Measurements from ENCODE around the gene ST6GALNAC5. TPM values are rescaled to one million over a fixed set of nuclear protein-coding genes. Genes with fewer than 3 reads are reported as not detected.
A peak's percentile ranks its signal among the peaks of the same experiment; 100 is the strongest.

ST6GALNAC5 gene
- total RNA-seq, 1 experiment from 2014 or later, result 2.2 TPM

DNA sequence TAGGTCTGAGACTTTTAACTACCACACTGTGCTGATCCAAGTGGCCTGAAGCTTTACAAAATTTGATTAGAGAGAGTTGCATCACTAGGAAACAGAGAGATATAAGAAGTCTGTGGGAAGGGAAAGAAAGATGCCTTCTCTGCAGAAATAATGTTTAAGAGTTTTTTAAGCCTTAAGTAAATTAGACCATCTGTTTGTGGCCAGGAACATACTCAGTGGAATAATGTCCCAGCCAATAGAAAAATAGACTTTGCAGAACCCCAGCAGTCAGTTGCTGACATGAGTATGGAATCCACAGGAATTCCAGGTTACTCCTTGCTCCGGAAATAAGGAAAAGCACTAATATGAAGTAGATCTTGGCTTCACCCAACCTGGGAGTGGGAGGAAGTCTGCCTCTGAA, 144.8 kb downstream of the ST6GALNAC5 start:
- no peak for DNase-seq (ENCODE audit: low spot score)

GRCh38 chr1:77014073-77014788, 147.0 kb downstream of the ST6GALNAC5 start:
- no peak for DNase-seq (ENCODE audit: low spot score)

DNA sequence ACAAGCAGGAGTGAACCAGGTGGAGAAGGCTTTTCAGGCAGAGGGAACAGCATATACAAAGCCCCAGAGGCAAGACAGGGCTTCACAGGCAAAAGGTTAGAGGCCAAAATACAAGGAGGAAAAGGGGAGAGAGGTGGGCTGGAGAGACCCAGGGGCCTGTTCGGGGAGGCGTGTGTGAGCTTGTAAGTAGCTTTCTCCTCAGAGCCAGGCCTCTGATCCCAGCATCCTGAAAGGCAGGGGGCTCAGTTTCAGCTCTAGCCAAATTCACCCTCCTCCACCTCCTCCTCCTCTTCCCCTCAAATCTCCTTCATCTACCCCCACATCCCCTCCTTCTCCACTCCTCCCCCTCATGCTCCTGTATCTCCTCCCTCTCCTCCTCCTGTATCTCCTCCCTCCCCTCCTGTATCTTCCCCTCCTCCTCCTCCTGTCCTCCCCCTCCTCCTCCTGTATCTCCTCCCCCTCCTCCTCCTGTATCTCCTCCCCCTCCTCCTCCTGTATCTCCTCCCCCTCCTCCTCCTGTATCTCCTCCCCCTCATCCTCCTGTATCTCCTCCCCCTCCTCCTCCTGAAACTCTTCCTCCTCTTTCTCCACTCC, 148.6 kb downstream of the ST6GALNAC5 start:
- no peak for DNase-seq (ENCODE audit: low spot score)

- no peak for DNase-seq (ENCODE audit: low spot score)
Observed at GRCh38 chr1:77016386-77016985, 149.2 kb downstream of the ST6GALNAC5 start.

DNA sequence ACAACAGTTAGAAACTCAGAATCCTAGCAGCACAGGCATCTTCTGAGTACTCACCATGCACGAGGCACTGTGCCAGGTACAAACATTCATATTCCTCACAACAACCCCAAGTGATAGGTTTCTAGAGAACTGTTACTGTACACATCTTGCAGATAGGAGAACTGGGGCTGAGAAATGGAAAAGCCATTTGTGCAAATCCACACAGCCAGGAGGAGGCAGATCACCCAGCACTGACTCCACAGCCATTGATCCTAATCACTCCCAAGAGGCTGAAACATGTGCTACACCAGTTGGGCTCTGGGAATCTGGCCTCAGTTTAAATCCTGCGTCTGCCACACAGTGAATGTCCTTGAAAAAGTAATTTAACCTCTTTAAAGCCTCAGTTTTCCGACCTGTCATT, 151.0 kb downstream of the ST6GALNAC5 start:
- no peak for DNase-seq (ENCODE audit: low spot score)

GRCh38 chr1:77018761-77019160, 151.5 kb downstream of the ST6GALNAC5 start:
- DNase-seq (ENCODE audit: low spot score), result no peak

GRCh38 chr1:77021732-77022131, 154.5 kb downstream of the ST6GALNAC5 start:
- no peak for DNase-seq (ENCODE audit: low spot score)

- DNase-seq (ENCODE audit: low spot score), result no peak
Observed at GRCh38 chr1:77024500-77024899, 157.2 kb downstream of the ST6GALNAC5 start.

GRCh38 chr1:77025599-77025998, 158.3 kb downstream of the ST6GALNAC5 start:
- DNase-seq (ENCODE audit: low spot score), result no peak

- DNase-seq (ENCODE audit: low spot score), result no peak
Observed at GRCh38 chr1:77026135-77026534, 158.9 kb downstream of the ST6GALNAC5 start.

DNA sequence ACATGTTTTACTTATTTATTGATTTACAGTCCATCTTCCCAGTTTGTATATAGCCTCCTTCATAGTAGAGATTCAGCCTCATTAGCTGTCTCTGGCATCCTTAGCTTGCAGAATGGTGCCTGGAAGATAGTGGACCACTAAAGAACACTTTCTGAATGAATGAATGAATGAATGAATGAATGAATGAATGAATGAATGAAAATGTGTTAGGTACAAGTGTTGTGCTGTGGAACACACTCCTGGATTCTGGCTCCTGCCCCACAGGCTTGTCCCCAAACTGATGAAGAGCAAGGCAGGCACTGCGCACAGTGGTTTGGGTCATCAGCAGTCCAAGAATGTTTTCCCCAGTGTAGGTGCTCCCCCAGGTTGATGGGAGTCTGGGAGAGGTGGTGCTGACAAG, 159.4 kb downstream of the ST6GALNAC5 start:
- DNase-seq (ENCODE audit: low spot score), result no peak

GRCh38 chr1:77027847-77028246, 160.6 kb downstream of the ST6GALNAC5 start:
- no peak for DNase-seq (ENCODE audit: low spot score)

DNA sequence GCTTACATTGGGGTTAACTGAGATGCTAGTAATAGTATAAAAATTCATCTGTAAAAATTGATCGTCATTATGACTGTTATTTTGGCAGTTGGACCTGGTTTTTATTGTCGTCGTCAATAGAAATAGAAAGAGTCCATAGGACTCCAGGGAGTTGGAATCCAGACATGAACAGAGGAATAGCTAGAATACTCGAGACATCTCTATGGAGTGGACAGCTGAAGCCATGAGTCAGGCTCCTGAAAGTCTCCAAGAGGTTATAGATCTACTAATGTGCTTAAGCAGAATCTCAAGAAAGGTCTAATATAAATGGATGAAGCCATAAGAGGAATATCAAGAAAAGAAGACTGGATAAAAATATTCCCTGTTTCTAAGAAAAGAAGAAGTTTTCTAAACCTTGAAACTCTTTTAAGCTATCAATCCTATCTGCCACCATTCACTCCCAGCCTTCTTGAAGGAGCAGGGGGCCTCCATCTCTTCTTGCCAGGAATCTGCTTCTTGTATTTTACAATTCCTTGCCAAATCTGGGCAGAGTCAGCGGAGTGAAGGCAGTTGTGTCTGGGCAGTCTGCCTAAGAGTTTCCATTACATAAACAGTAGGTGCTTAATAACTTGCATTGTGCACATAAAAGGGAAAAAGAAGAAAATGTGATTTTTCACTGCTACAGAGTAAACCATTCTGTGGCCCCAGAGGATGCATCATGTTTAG, 163.3 kb downstream of the ST6GALNAC5 start:
- DNase-seq (ENCODE audit: low spot score), result peak; percentile 63

GRCh38 chr1:77031106-77031662, 163.9 kb downstream of the ST6GALNAC5 start:
- peak; percentile 76 for DNase-seq (ENCODE audit: low spot score)

DNA sequence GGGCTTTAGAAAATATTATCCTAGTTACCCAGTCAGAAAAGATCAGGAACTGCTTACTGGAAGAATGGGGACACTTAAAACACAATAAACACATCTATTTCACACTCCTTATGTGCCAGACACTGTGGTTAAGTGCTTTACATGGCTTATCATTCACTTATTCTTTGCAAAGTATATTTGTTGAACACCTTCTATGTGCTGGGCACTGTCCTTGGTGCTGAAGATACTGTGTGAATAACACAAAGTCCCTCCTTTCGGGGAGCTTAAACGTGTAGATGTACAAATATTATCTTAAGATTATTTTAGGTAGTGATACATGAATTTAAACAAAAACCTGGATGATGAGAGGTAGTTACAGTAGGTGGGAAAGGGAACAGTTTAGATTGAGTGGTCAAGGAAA, 169.3 kb downstream of the ST6GALNAC5 start:
- peak; percentile 19 for DNase-seq (ENCODE audit: low spot score)

- no peak for DNase-seq (ENCODE audit: low spot score)
Observed at GRCh38 chr1:77037038-77037437, 169.8 kb downstream of the ST6GALNAC5 start.

GRCh38 chr1:77038000-77038399, 170.7 kb downstream of the ST6GALNAC5 start:
- DNase-seq (ENCODE audit: low spot score), result no peak

GRCh38 chr1:77039111-77039510, 171.8 kb downstream of the ST6GALNAC5 start:
- no peak for DNase-seq (ENCODE audit: low spot score)

DNA sequence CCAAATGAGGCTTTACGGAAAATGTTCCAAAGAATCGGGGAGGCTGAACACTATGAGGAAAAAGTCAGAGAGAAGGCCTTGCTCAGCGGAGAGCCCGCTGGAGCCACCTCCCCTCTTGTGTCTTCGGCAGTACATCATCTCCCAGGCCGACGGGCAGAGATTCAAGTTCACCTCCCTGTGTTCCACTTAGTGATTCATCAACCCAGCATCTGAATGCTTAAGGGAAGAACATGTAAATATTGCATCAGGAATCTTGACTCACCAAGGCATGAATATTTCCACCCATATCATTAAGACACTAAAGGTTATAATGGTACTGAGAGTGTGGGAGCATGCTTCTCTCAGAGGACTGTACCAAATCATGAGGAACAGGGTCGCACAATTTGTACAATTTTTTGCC, 172.5 kb downstream of the ST6GALNAC5 start:
- peak; percentile 82 for DNase-seq (ENCODE audit: low spot score)

DNA sequence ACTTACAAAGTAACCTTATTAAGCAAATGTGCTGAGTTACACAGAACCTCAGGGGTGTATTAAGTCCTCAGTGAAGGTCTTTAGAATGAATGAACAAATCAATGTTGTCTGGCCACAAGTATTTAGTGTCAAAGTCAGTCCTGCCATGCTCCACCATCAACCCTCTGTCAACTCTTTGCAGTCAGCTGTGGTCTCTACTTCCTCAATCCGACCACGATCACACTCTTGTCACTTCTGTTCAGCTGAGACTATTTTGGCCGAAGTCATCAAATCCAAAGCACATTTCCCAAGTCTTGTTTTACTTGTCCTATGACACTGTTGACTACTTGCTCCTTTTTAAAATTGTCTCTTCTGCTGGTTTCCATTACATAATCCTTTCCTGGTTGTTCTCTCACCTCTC, 173.5 kb downstream of the ST6GALNAC5 start:
- DNase-seq (ENCODE audit: low spot score), result no peak

DNA sequence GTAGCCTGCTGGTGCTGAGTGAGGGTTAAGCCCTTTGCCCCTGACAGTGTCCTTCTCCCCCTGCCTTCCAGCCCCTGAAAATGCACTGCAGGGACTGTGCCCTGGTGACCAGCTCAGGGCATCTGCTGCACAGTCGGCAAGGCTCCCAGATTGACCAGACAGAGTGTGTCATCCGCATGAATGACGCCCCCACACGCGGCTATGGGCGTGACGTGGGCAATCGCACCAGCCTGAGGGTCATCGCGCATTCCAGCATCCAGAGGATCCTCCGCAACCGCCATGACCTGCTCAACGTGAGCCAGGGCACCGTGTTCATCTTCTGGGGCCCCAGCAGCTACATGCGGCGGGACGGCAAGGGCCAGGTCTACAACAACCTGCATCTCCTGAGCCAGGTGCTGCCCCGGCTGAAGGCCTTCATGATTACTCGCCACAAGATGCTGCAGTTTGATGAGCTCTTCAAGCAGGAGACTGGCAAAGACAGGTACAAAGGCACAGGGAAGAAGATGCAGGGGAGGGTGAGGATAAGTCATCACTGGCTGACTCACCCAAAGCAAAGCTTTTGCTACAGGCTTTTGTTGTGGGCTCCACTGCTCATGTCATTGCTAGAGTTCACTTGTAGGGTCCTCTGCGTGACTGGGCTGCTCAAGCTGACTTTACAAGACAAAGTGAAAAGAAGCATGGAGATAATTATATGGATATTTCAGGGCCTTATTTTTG, 177.0 kb downstream of the ST6GALNAC5 start:
- DNase-seq (ENCODE audit: low spot score), result no peak

DNA sequence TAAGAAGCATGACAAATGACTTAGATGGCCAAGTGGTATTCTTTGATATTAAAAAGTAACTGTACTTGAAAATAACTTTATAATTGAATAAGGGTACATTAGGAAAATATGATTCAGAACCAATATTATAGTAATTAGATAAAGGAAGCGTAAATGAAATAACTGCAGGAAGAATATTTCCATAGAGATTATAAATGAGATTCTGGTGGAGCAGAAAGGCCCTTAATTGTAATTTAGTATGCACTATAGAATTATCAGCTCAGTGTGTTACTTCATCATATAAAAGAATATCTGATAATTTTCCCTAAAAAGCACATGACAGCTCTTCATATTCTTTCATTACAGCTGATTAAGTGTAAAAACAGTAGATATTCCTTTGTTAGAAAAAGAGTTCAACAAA, 180.3 kb downstream of the ST6GALNAC5 start:
- no peak for DNase-seq (ENCODE audit: low spot score)

Measured in H4 (cell line).